Right lobe of liver (tissue), 6 donors: ENCODE data around the gene RPS19. TPM values are rescaled to one million over a fixed set of nuclear protein-coding genes. Genes with fewer than 3 reads are reported as not detected.
"Not testable (repeated sequence)": the region's sequence is repeated elsewhere in the genome, so short reads cannot be mapped to it uniquely, and the experiment has no call there.

Experiments
- ATAC-seq, 4 donors: fragments of 200-7000 bp; cut with Tn5 transposase; one replicate each; pipeline ENCODE4 v1.9.1; 2020; ENCODE audit warnings: mild to moderate bottlenecking in 4 of 4, moderate library complexity in 4 of 4
- DNase-seq, 3 donors: peaks; one replicate each; pipeline ENCODE4 v3.0.0-alpha.2; 2020
- H3K27ac ChIP-seq, 3 donors: fragments of 200-600 bp; one replicate each; pipeline ENCODE4 v1.8.0; 2022
- H3K27me3 ChIP-seq, 2 donors: fragments of 200-600 bp; one replicate each; pipeline ENCODE4 v1.8.0; 2022
- H3K36me3 ChIP-seq, 4 donors: fragments of 200-600 bp; sonication (generic) in 1 of 4; one replicate each; pipeline versions ENCODE4 v1.5.1 to v1.8.0; 2017 to 2022; ENCODE audit warnings: control low read depth in 1 of 4
- H3K4me1 ChIP-seq, 4 donors: fragments of 200-600 bp; sonication (generic) in 1 of 4; one replicate each; pipeline versions ENCODE4 v1.5.1 to v1.8.0; 2017 to 2022; ENCODE audit warnings: control low read depth in 1 of 4
- H3K4me3 ChIP-seq, 3 donors: fragments of 200-600 bp; one replicate each; pipeline ENCODE4 v1.8.0; 2022
- H3K9me3 ChIP-seq, 4 donors: fragments of 200-600 bp; sonication (generic) in 1 of 4; one replicate each; pipeline versions ENCODE4 v1.5.1 to v1.8.0; 2017 to 2022; ENCODE audit warnings: control low read depth in 1 of 4
- CTCF ChIP-seq, 4 donors: fragments of 200-600 bp in 3 of 4; fragments of 450-650 bp in 1 of 4; IDR thresholded peaks; one replicate each; pipeline versions ENCODE4 v1.5.1 to v1.8.0; 2016 to 2022; ENCODE audit warnings: antibody characterized with exemption in 4 of 4, mild to moderate bottlenecking in 2 of 4
- POLR2A ChIP-seq: fragments of 450-650 bp; IDR thresholded peaks from one replicate; pipeline ENCODE4 v1.6.1; 2017; ENCODE audit warnings: antibody characterized with exemption, mild to moderate bottlenecking
- WGBS: methylation state at CpG from one replicate; pipeline ENCODE4 v1.1.6; 2018; ENCODE audit warnings: low coverage, low lambda C conversion rate; ENCODE audit not compliant: insufficient coverage; ENCODE audit errors: missing lambda C conversion rate; 5-methylcytosine and 5-hydroxymethylcytosine counted together
- intact Hi-C, 2 donors: fragments of 100-400 bp; cut with DNase I; formaldehyde crosslinking; loops; one replicate each; pipeline versions ENCODE4 v1.11.2 to v1.14.1; 2022
- total RNA-seq, 6 experiments: library from RNA; depleted of rRNA in 2 of 6; stranded (reverse); fragments of >200 nt in 2 of 6; fragmentation: NEBNext Ultra II Directional in 3 of 6; extraction: Animal tissue kit (Norgen Biotek cat#: 25700) in 3 of 6; gene quantifications; one replicate each; pipeline versions ENCODE4 v1.1.0 to v1.2.4, GENCODE V29; 2016 to 2023
- donor health status: DM: no; HTN: yes; CAD: no.
- donor health status: DM: no; HTN: no; CAD: no.
- donor health status: DM: no; HTN: no; CAD: no.
- donor health status: DM: no; HTN: yes; CAD: no.
- donor health status: DM: no; HTN: yes; CAD: no.

RPS19 gene
- total RNA-seq, 6 experiments from 2014 or later = 347 to 556 (median 499) TPM

GRCh38 chr19:41910992-41911888 lies 51.2 kb downstream of the RPS19 start:
- Histone ChIP-seq H3K27ac (no peak overlapping the region), H3K9me3 (no peaks in the 10 kb centered on the region), H3K36me3 (no peaks in the 10 kb centered on the region), H3K4me1 (no peaks in the 10 kb centered on the region), H3K27me3 (no peaks in the 10 kb centered on the region), H3K4me3 (no peak overlapping the region)
- ATAC-seq = no peak
- no peak for TF ChIP-seq CTCF (IDR thresholded peaks at IDR 0.05)
- no peak for TF ChIP-seq POLR2A
- DNase-seq = no peak
- intact Hi-C loops = no loop called here
- whole genome bisulfite sequencing = 67% methylated on average over 1 of the region's 13 CpGs

GRCh38 chr19:41911889-41912731 lies 52.1 kb downstream of the RPS19 start:
- TF ChIP-seq CTCF (IDR thresholded peaks at IDR 0.05) (no peak), POLR2A (no peak)
- WGBS = 7% methylated on average over 29 of the region's 29 CpGs
- DNase-seq (no peak), ATAC-seq (no peak)
- no peaks in the 10 kb centered on the region for H3K4me1 ChIP-seq
- H3K4me3 ChIP-seq = no peak overlapping the region
- no peaks in the 10 kb centered on the region for H3K27me3 ChIP-seq
- H3K27ac ChIP-seq = no peak overlapping the region
- intact Hi-C loops = no loop called here
- H3K36me3 ChIP-seq = no peaks in the 10 kb centered on the region
- no peaks in the 10 kb centered on the region for H3K9me3 ChIP-seq

- Histone ChIP-seq H3K4me3 (no peak overlapping the region), H3K27ac (no peak overlapping the region), H3K36me3 (no peaks in the 10 kb centered on the region), H3K4me1 (no peaks in the 10 kb centered on the region), H3K27me3 (no peaks in the 10 kb centered on the region), H3K9me3 (no peaks in the 10 kb centered on the region)
- DNase-seq (no peak), ATAC-seq (peak in 3 of 4 donors; percentile 8 to 19 (median 12))
- 1% methylated on average over 39 of the region's 51 CpGs for WGBS
- intact Hi-C loops = no loop called here
- no peak for TF ChIP-seq CTCF (IDR thresholded peaks at IDR 0.05)
Measured at GRCh38 chr19:41912899-41913537, 53.0 kb downstream of the RPS19 start.

GRCh38 chr19:41913538-41914423 lies 53.7 kb downstream of the RPS19 start:
- TF ChIP-seq POLR2A (no peak), CTCF (IDR thresholded peaks at IDR 0.05) (no peak)
- H3K27me3 ChIP-seq = no peaks in the 10 kb centered on the region
- DNase-seq (no peak), ATAC-seq (no peak)
- WGBS = 8% methylated on average over 20 of the region's 21 CpGs
- no peaks in the 10 kb centered on the region for H3K9me3 ChIP-seq
- H3K4me3 ChIP-seq = no peak overlapping the region
- intact Hi-C loops = no loop called here
- H3K36me3 ChIP-seq = no peaks in the 10 kb centered on the region
- H3K27ac ChIP-seq = no peak overlapping the region
- H3K4me1 ChIP-seq = no peaks in the 10 kb centered on the region

GRCh38 chr19:41914424-41914834 lies 54.4 kb downstream of the RPS19 start:
- H3K27ac ChIP-seq, ATAC-seq, H3K36me3 ChIP-seq, H3K27me3 ChIP-seq, H3K4me1 ChIP-seq, H3K4me3 ChIP-seq, H3K9me3 ChIP-seq, DNase-seq, intact Hi-C loops: not testable (repeated sequence)
- 0% methylated on average over 1 of the region's 5 CpGs for whole genome bisulfite sequencing
